GM10266 (cell line): ENCODE data around the gene CAMTA1.

Experiments used
- DNase-seq: peaks from one replicate; pipeline ENCODE4 v3.0.0; 2012; ENCODE audit errors: extremely low spot score
- CTCF ChIP-seq: IDR thresholded peaks from 2 replicates; pipeline ENCODE4 v1.5.1; 2012; ENCODE audit warnings: mild to moderate bottlenecking, low read depth; ENCODE audit not compliant: control insufficient read depth, insufficient read depth; ENCODE audit errors: missing control alignments

The CAMTA1 gene

DNA sequence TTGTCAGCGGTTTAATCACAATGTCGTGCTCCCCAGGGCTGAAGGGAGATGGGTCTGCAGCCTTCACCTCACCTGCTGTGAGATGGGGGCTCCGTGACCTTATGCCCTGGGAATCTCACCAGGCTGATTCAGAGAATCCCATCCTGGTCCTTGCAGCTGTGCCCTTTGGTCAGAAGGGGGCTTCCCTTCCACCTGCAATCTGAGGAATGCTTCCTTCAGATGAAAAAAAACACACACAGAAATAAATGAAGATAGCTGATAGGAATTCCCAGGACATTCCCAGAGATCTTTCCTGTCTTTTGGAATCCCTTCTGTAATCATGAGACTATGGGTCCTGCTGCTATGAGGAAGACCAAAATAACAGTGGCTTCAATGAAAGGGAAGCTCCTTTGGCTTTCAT lies 858.8 kb downstream of the CAMTA1 start:
- TF ChIP-seq CTCF = no peak
- no peak for DNase-seq

DNA sequence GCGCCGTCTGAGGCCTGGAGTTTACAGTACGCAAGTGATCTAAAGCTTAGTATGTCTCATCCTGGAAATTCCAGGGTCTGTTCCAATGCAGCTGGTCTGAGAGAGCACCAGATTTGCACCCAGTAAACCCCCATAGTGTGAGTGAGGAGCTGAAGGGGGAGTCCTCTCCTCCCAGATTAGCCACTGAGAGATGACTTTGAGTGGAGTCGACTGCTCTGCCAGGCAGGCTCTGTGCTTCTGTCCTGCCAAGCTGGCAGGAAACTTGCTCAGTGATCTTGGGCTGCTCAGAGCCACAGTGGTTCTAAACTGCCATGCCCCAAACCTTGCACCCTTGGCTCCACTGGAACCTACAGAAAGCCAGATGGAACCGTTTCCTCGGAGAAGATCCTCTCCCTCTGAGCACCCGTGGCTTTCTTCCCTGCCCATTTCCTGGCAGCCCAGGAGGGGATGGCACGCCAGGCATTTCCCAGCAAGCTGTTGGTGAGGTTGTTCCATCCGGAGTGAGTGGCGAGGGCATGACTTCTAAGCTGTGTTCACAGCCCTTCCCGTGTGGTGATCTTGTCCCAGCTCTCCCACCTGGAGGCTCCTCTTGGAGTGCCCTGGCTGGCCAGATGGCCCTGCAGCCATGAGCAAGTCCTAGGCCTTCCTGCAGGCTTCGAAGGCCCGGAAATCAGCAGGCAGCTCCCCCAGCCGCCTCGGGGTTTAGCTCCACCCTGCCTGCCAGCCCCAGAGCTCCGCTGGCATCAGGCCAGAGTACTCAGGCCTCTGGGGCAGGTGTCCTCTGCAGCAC lies 859.9 kb downstream of the CAMTA1 start:
- TF ChIP-seq CTCF = no peak
- no peak for DNase-seq

DNA sequence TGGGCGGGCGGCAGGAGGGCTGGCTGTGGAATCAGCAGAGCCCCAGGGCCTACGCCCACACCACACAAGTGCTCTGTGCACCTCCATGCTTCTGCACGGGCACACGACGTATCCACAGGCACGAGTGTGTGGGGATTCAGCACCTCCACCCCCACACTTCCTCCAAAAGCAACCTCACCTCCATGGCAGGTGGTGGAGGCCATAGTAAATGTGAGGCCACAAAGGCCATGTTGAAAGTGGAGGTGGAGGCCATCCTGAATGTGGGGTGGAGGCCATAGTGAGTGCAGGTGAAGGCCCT lies 860.4 kb downstream of the CAMTA1 start:
- no peak for DNase-seq
- TF ChIP-seq CTCF = no peak

GRCh38 chr1:7646164-7646563 lies 860.9 kb downstream of the CAMTA1 start:
- no peak for DNase-seq
- no peak for TF ChIP-seq CTCF

GRCh38 chr1:7646981-7647901 lies 862.0 kb downstream of the CAMTA1 start:
- TF ChIP-seq CTCF = peak; percentile 96
- DNase-seq = peak; percentile 86

GRCh38 chr1:7648761-7649384 lies 863.6 kb downstream of the CAMTA1 start:
- no peak for DNase-seq
- no peak for TF ChIP-seq CTCF
